SK-N-SH (cell line): Measurements from ENCODE around the gene CP. TPM values are rescaled to one million over a fixed set of nuclear protein-coding genes. Genes with fewer than 3 reads are reported as not detected.

ENCODE experiments used
- CTCF ChIA-PET: fragments of 300-600, 350-600 bp; formaldehyde crosslinking; extraction: SDS; loops from one replicate; lab custom pipeline; 2021; lab: Yijun Ruan, JAX
- POLR2A ChIA-PET: fragments of 350-600 bp; sonication (Branson Sonifier 250); formaldehyde crosslinking; extraction: SDS; loops from one replicate; lab custom pipeline; 2020; ENCODE audit warnings: antibody characterized with exemption, inconsistent platforms; lab: Yijun Ruan, JAX
- DNase-seq: peaks from one replicate; pipeline ENCODE4 v3.0.0; 2012
- H2AFZ ChIP-seq: fragments of 200-600 bp; sonication (generic); 2 replicates; pipeline ENCODE4 v1.8.1; 2016; ENCODE audit warnings: antibody characterized with exemption, mild to moderate bottlenecking, low read depth
- H3F3A ChIP-seq: fragments of 200-600 bp; sonication (generic); replicated peaks from 2 replicates; pipeline ENCODE3; 2016; ENCODE audit warnings: antibody characterized with exemption, mild to moderate bottlenecking; ENCODE audit not compliant: insufficient read depth
- H3K27ac ChIP-seq, 2 experiments: fragments of 200-500 bp in 1 of 2; fragments of 200-600 bp in 1 of 2; sonication (Bioruptor generic) in 1 of 2; sonication (generic), shearing (Covaris generic) in 1 of 2; 2 replicates each; pipeline versions ENCODE4 v1.5.1 to v1.6.1; 2014 to 2016; ENCODE audit warnings: low read depth in 2 of 2, inconsistent platforms in 1 of 2, low read length in 1 of 2, mild to moderate bottlenecking in 1 of 2, mixed read lengths in 1 of 2
- H3K27me3 ChIP-seq: fragments of 200-600 bp; sonication (generic), shearing (Covaris generic); 2 replicates; pipeline ENCODE4 v1.6.1; 2016; ENCODE audit warnings: mixed run types; ENCODE audit not compliant: insufficient read depth
- H3K36me3 ChIP-seq, 2 experiments: fragments of 200-500 bp in 1 of 2; fragments of 200-600 bp in 1 of 2; sonication (Bioruptor generic) in 1 of 2; sonication (generic) in 1 of 2; replicated peaks in 1 of 2; 2 replicates each; pipeline versions ENCODE3 to v1.5.1; 2014 to 2016; ENCODE audit warnings: low read length in 1 of 2, mild to moderate bottlenecking in 1 of 2; ENCODE audit not compliant: insufficient read depth in 2 of 2, control insufficient read depth in 1 of 2
- H3K4me1 ChIP-seq, 2 experiments: fragments of 200-500 bp in 1 of 2; fragments of 200-600 bp in 1 of 2; sonication (Bioruptor generic) in 1 of 2; sonication (generic), shearing (Covaris generic) in 1 of 2; 2 replicates each; pipeline versions ENCODE4 v1.5.1 to v1.6.1; 2014 to 2016; ENCODE audit warnings: low read depth in 1 of 2, low read length in 1 of 2, mixed run types in 1 of 2; ENCODE audit not compliant: insufficient read depth in 2 of 2, control insufficient read depth in 1 of 2
- H3K4me2 ChIP-seq: fragments of 200-600 bp; sonication (generic), shearing (Covaris generic); 2 replicates; pipeline ENCODE4 v1.6.1; 2017; ENCODE audit warnings: mixed run types
- H3K4me3 ChIP-seq, 2 experiments: fragments of 200-500 bp in 1 of 2; fragments of 200-600 bp in 1 of 2; sonication (Bioruptor generic) in 1 of 2; sonication (generic), shearing (Covaris generic) in 1 of 2; 2 replicates each; pipeline versions ENCODE4 v1.5.1 to v1.8.1; 2014 to 2016; ENCODE audit warnings: low read depth in 2 of 2, inconsistent platforms in 1 of 2, low read length in 1 of 2, mild to moderate bottlenecking in 1 of 2, mixed read lengths in 1 of 2, moderate library complexity in 1 of 2
- H3K79me2 ChIP-seq: fragments of 200-600 bp; sonication (generic); 2 replicates; pipeline ENCODE4 v1.8.1; 2017; ENCODE audit warnings: mild to moderate bottlenecking; ENCODE audit not compliant: insufficient read depth
- H3K9ac ChIP-seq: fragments of 200-600 bp; sonication (generic); 2 replicates; pipeline ENCODE4 v1.6.1; 2017; ENCODE audit warnings: mixed run types
- H3K9me2 ChIP-seq: fragments of 200-600 bp; sonication (generic); 2 replicates; pipeline ENCODE4 v1.6.1; 2017; ENCODE audit warnings: mixed run types
- H3K9me3 ChIP-seq: fragments of 200-600 bp; sonication (generic); 2 replicates; pipeline ENCODE4 v1.6.1; 2017; ENCODE audit warnings: mixed run types, mild to moderate bottlenecking, moderate library complexity
- H4K20me1 ChIP-seq: fragments of 200-600 bp; sonication (generic); 2 replicates; pipeline ENCODE4 v1.6.1; 2017; ENCODE audit warnings: mild to moderate bottlenecking, mixed run types; ENCODE audit not compliant: insufficient read depth
- CHD2 ChIP-seq: fragments of 150-350 bp; IDR thresholded peaks from 2 replicates; pipeline ENCODE4 v1.6.1; 2018; ENCODE audit warnings: low read length; ENCODE audit not compliant: partially characterized antibody
- CTCF ChIP-seq: fragments of 200-600 bp; sonication (generic); IDR thresholded peaks from 2 replicates; pipeline ENCODE4 v1.6.1; 2017; ENCODE audit warnings: antibody characterized with exemption, mild to moderate bottlenecking, moderate library complexity
- EZH2phosphoT487 ChIP-seq: fragments of 200-600 bp; sonication (generic); IDR thresholded peaks from 2 replicates; pipeline ENCODE4 v1.6.1; 2017; ENCODE audit warnings: low read depth, mixed run types, mild to moderate bottlenecking, antibody characterized with exemption, moderate library complexity, borderline replicate concordance
- FOXJ3 ChIP-seq: sonication (generic); formaldehyde crosslinking; IDR thresholded peaks from 2 replicates; pipeline ENCODE4 v1.5.1; 2020; ENCODE audit warnings: mild to moderate bottlenecking, missing genetic modification reagents
- JUND ChIP-seq: IDR thresholded peaks from 2 replicates; pipeline ENCODE4 v1.4.0; 2012
- MXI1 ChIP-seq: IDR thresholded peaks from 2 replicates; pipeline ENCODE4 v1.6.1; 2012; ENCODE audit warnings: mild to moderate bottlenecking, low read depth, low read length, improper control_type of control experiment
- RCOR1 ChIP-seq: fragments of 150-350 bp; IDR thresholded peaks from 2 replicates; pipeline ENCODE4 v1.6.1; 2017; ENCODE audit warnings: antibody characterized with exemption, low read length
- REST ChIP-seq: IDR thresholded peaks from 2 replicates; pipeline ENCODE4 v1.6.1; 2012; ENCODE audit warnings: mild to moderate bottlenecking, low read depth, low read length, moderate library complexity
- RFX5 ChIP-seq: IDR thresholded peaks from 2 replicates; pipeline ENCODE4 v1.6.1; 2012; ENCODE audit warnings: mild to moderate bottlenecking, improper control_type of control experiment, low read length
- RXRA ChIP-seq: IDR thresholded peaks from 2 replicates; pipeline ENCODE4 v1.4.0; 2012; ENCODE audit warnings: low read depth, mild to moderate bottlenecking, borderline replicate concordance
- TCF12 ChIP-seq: IDR thresholded peaks from 2 replicates; pipeline ENCODE4 v1.4.0; 2012
- TEAD4 ChIP-seq: IDR thresholded peaks from 2 replicates; pipeline ENCODE4 v1.4.0; 2012; ENCODE audit warnings: mild to moderate bottlenecking, borderline replicate concordance; ENCODE audit not compliant: insufficient read depth
- USF1 ChIP-seq: IDR thresholded peaks from 2 replicates; pipeline ENCODE4 v1.4.0; 2012; ENCODE audit warnings: low read depth, borderline replicate concordance
- YY1 ChIP-seq: IDR thresholded peaks from 2 replicates; pipeline ENCODE4 v1.4.0; 2012; ENCODE audit warnings: low read depth, mild to moderate bottlenecking
- WGBS: methylation state at CpG from one replicate; pipeline ENCODE4 v1.1.6; 2017; ENCODE audit warnings: low lambda C conversion rate; 5-methylcytosine and 5-hydroxymethylcytosine counted together
- polyA plus RNA-seq, 3 experiments: library from polyadenylated mRNA; depleted of rRNA; stranded (reverse); fragments of >200 nt; gene quantifications; 2 replicates each; pipeline ENCODE4 v1.2.3, GENCODE V29; 2012
- TF ChIP-seq, protein P1 (sequence below): IDR thresholded peaks from 2 replicates; pipeline ENCODE4; 2012

CP gene
- polyA plus RNA-seq, 1 of the 3 experiments (the other 2 are of a cell fraction): not detected

- no peaks in the 10 kb centered on the region for H4K20me1 ChIP-seq
- peak; percentile 48 for DNase-seq
- H3K9me3 ChIP-seq: no peaks in the 10 kb centered on the region
- H3F3A ChIP-seq: no peaks in the 10 kb centered on the region
- H3K4me2 ChIP-seq: no peak overlapping the region
- no peaks in the 10 kb centered on the region for H3K27me3 ChIP-seq
- H2AFZ ChIP-seq: no peak overlapping the region
- no peak overlapping the region for H3K9ac ChIP-seq
- TF ChIP-seq TCF12 (peak; percentile 57; the same call in 1 of the 2 replicates), CHD2 (peak; percentile 35), RCOR1 (0 out of 2 replicates have a peak, but pooled peaks have one; percentile 16), YY1 (no peak), EZH2phosphoT487 (no peak), MXI1 (peak; percentile 31; the same call in 1 of the 2 replicates)
- no peaks in the 10 kb centered on the region for H3K9me2 ChIP-seq
- peaks cover 24 to 65% of the 10 kb centered on the region in 2 experiments for H3K36me3 ChIP-seq
- POLR2A ChIA-PET: no interaction called here
- no peaks in the 10 kb centered on the region for H3K79me2 ChIP-seq
- H3K27ac ChIP-seq: peak overlapping the region; percentile 28 to 85; a peak in 3 of 4 replicates
- CTCF ChIA-PET: interaction anchor here (0.8 to 1.1 kb wide), 2 partner anchors 22 to 143 kb away, joined by 3 read pairs; no protein-coding TSS in a partner anchor
- H3K4me3 ChIP-seq: no peak overlapping the region
- 66% methylated on average over 2 of the region's 2 CpGs for WGBS
- peaks cover 0 to 23% of the 10 kb centered on the region in 2 experiments; a peak in 2 of 4 replicates for H3K4me1 ChIP-seq
Observed at GRCh38 chr3:149151843-149152242, 69.8 kb downstream of the CP start.

DNA sequence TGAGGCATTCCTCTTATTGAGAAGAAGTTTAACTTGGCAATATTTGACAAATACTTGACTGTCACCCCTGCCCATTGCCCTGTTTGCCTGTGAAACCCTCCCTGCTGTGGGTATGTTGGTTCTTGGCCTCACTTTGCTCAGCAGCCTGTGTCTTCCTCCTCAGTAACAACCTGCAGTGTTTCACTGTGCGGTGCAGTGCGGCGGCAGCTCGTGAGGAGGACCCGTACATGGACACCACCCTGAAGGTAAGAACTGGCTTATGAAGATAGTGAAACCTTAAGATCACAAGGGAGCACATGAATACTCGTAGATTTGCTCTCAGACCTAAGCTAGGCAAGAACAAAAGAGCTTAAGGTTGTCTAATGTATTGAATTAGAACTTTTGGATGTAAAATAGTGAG lies 71.2 kb downstream of the CP start:
- 95% methylated on average over 6 of the region's 6 CpGs for WGBS
- Histone ChIP-seq H3K4me3 (no peak overlapping the region), H3K4me2 (no peak overlapping the region), H3K9me3 (no peaks in the 10 kb centered on the region), H3K9ac (no peak overlapping the region), H4K20me1 (no peaks in the 10 kb centered on the region), H3F3A (no peaks in the 10 kb centered on the region), H3K36me3 (peaks cover 19 to 64% of the 10 kb centered on the region in 2 experiments), H3K4me1 (peaks cover 0 to 23% of the 10 kb centered on the region in 2 experiments; a peak in 2 of 4 replicates), H3K27ac (no peak overlapping the region; a peak in 1 of 4 replicates), H2AFZ (no peak overlapping the region), H3K79me2 (no peaks in the 10 kb centered on the region), H3K27me3 (no peaks in the 10 kb centered on the region), H3K9me2 (no peaks in the 10 kb centered on the region)
- CTCF ChIA-PET: interaction anchor here (0.8 to 1.1 kb wide), 2 partner anchors 30 to 145 kb away, joined by 3 read pairs; no protein-coding TSS in a partner anchor
- no peak for DNase-seq
- POLR2A ChIA-PET: no interaction called here
- no peak for TF ChIP-seq TEAD4
- no peak for TF ChIP-seq YY1
- TF ChIP-seq MXI1: no peak
- TF ChIP-seq FOXJ3 (CRISPR knock-in tag): no peak
- no peak for TF ChIP-seq RFX5
- TF ChIP-seq REST: no peak
- TF ChIP-seq, protein P1, sequence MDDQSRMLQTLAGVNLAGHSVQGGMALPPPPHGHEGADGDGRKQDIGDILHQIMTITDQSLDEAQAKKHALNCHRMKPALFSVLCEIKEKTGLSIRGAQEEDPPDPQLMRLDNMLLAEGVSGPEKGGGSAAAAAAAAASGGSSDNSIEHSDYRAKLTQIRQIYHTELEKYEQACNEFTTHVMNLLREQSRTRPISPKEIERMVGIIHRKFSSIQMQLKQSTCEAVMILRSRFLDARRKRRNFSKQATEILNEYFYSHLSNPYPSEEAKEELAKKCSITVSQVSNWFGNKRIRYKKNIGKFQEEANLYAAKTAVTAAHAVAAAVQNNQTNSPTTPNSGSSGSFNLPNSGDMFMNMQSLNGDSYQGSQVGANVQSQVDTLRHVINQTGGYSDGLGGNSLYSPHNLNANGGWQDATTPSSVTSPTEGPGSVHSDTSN: no peak
- TF ChIP-seq USF1: no peak
- TF ChIP-seq JUND: no peak
- TF ChIP-seq RXRA: no peak
- TF ChIP-seq CTCF: no peak
